AG04449 (cell line): ENCODE results near the gene LPCAT3.

Source experiments
- CTCF ChIA-PET: fragments of 350-600 bp; formaldehyde crosslinking; extraction: SDS; loops from one replicate; lab custom pipeline; 2021; ENCODE audit warnings: antibody characterized with exemption; lab: Yijun Ruan, JAX
- POLR2A ChIA-PET: fragments of 400-600, 350-600 bp; formaldehyde crosslinking; extraction: SDS; loops from one replicate; lab custom pipeline; 2020; ENCODE audit warnings: antibody characterized with exemption, inconsistent platforms; lab: Yijun Ruan, JAX
- DNase-seq: peaks from one replicate; pipeline ENCODE4 v3.0.0-alpha.2; 2010; ENCODE audit warnings: low read depth, low spot score
- H3K4me3 ChIP-seq: 2 replicates; pipeline ENCODE4 v1.5.1; 2011; ENCODE audit warnings: low read depth, mild to moderate bottlenecking, control low read depth, low read length
- TF ChIP-seq, protein P1 (sequence below): IDR thresholded peaks from one replicate; pipeline ENCODE4 v1.5.1; 2011; ENCODE audit warnings: mild to moderate bottlenecking, moderate library complexity, low read length, control low read depth, inconsistent platforms; ENCODE audit not compliant: insufficient read depth; ENCODE audit errors: missing control alignments

The LPCAT3 gene

DNA sequence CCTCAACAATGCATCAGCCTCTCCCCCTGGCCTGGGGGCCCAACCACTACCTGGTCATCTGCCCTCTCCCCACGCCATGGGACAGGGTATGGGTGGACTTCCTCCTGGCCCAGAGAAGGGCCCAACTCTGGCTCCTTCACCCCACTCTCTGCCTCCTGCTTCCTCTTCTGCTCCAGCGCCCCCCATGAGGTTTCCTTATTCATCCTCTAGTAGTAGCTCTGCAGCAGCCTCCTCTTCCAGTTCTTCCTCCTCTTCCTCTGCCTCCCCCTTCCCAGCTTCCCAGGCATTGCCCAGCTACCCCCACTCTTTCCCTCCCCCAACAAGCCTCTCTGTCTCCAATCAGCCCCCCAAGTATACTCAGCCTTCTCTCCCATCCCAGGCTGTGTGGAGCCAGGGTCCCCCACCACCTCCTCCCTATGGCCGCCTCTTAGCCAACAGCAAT, 82.1 kb downstream of the LPCAT3 start:
- no peak for DNase-seq
- H3K4me3 ChIP-seq: no peak overlapping the region
- TF ChIP-seq, protein P1, sequence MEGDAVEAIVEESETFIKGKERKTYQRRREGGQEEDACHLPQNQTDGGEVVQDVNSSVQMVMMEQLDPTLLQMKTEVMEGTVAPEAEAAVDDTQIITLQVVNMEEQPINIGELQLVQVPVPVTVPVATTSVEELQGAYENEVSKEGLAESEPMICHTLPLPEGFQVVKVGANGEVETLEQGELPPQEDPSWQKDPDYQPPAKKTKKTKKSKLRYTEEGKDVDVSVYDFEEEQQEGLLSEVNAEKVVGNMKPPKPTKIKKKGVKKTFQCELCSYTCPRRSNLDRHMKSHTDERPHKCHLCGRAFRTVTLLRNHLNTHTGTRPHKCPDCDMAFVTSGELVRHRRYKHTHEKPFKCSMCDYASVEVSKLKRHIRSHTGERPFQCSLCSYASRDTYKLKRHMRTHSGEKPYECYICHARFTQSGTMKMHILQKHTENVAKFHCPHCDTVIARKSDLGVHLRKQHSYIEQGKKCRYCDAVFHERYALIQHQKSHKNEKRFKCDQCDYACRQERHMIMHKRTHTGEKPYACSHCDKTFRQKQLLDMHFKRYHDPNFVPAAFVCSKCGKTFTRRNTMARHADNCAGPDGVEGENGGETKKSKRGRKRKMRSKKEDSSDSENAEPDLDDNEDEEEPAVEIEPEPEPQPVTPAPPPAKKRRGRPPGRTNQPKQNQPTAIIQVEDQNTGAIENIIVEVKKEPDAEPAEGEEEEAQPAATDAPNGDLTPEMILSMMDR: no peak
- CTCF ChIA-PET: interaction anchor here (1.2 to 10.1 kb wide), 6 partner anchors 9 to 67 kb away, joined by 3 to 134 read pairs (median 7); partner anchors contain the start of gene SPSB2
- POLR2A ChIA-PET: interaction anchor here (2.3 to 2.4 kb wide), 2 partner anchors 8 to 10 kb away, joined by 6 to 12 read pairs; partner anchors contain the start of genes C12orf57 and RNU7-1

- ChIA-PET CTCF (interaction anchor here (1.1 to 10.1 kb wide), 7 partner anchors 8 to 66 kb away, joined by 3 to 134 read pairs (median 5); partner anchors contain the start of genes RNU7-1 and SPSB2), POLR2A (interaction anchor here (2.3 to 2.4 kb wide), 2 partner anchors 8 to 10 kb away, joined by 6 to 12 read pairs; partner anchors contain the start of genes C12orf57 and RNU7-1)
- H3K4me3 ChIP-seq: no peak overlapping the region
- DNase-seq: no peak
- TF ChIP-seq, protein P1: no peak
These were observed 82.7 kb downstream of the LPCAT3 start for GRCh38 chr12:6935371-6936193.

- no peak for DNase-seq
- ChIA-PET CTCF (interaction anchor here (1.0 to 10.1 kb wide), 5 partner anchors 9 to 65 kb away, joined by 3 to 134 read pairs (median 7); partner anchors contain the start of genes C12orf57, RNU7-1 and SPSB2), POLR2A (interaction anchor here (0.6 to 2.4 kb wide), 3 partner anchors 8 to 14 kb away, joined by 3 to 12 read pairs (median 6); partner anchors contain the start of genes C12orf57 and RNU7-1)
- TF ChIP-seq, protein P1: no peak
- no peak overlapping the region for H3K4me3 ChIP-seq
These were observed 84.2 kb downstream of the LPCAT3 start for GRCh38 chr12:6934110-6934509.

DNA sequence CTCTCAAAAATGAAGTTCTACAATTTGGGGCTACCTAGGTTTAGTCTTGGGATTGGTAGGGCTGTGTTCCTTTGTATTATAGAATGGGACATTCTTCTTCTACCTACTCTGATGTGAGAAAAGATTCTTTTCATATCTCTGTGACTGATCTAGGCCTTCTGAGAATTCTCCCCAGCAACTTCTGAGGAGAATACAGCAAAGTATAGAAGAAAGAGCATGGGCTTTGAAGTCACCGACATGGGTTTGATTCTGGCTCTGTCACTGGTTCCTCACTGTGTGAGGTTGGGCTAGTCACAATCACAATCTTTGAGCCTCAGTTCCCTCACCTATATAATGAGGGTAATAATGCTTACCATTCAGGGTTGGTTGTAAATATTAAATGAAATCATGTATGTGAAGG, 85.5 kb downstream of the LPCAT3 start:
- TF ChIP-seq, protein P1: no peak
- ChIA-PET CTCF (interaction anchor here (0.8 to 10.1 kb wide), 6 partner anchors 7 to 63 kb away, joined by 3 to 134 read pairs (median 5); partner anchors contain the start of genes C12orf57, RNU7-1 and SPSB2), POLR2A (interaction anchor here (0.6 kb wide), 1 partner anchor 399 kb away, joined by 3 read pairs; no protein-coding TSS in a partner anchor)
- no peak overlapping the region for H3K4me3 ChIP-seq
- DNase-seq: no peak

GRCh38 chr12:6929466-6930452, 88.5 kb downstream of the LPCAT3 start:
- H3K4me3 ChIP-seq: peak overlapping the region; percentile 83
- TF ChIP-seq, protein P1: no peak
- CTCF ChIA-PET: interaction anchor here (0.6 to 9.0 kb wide), 7 partner anchors 8 to 60 kb away, joined by 3 to 164 read pairs (median 7); partner anchors contain the start of genes C12orf57, RNU7-1 and SPSB2
- no peak for DNase-seq
- POLR2A ChIA-PET: interaction anchor here (1.2 to 2.6 kb wide), 5 partner anchors 8 to 57 kb away, joined by 3 to 19 read pairs (median 5); partner anchors contain the start of genes C12orf57, RNU7-1 and SPSB2
